ENCODE data around the gene PLEKHJ1. TPM values are rescaled to one million over a fixed set of nuclear protein-coding genes. Genes with fewer than 3 reads are reported as not detected.
A peak's percentile ranks its signal among the peaks of the same experiment; 100 is the strongest.

The PLEKHJ1 gene
- total and polyA plus RNA-seq, 2 of the 13 experiments (the other 11 are each of a cell fraction or from before 2014, with no cell fraction given): 70.5 to 130 TPM

DNA sequence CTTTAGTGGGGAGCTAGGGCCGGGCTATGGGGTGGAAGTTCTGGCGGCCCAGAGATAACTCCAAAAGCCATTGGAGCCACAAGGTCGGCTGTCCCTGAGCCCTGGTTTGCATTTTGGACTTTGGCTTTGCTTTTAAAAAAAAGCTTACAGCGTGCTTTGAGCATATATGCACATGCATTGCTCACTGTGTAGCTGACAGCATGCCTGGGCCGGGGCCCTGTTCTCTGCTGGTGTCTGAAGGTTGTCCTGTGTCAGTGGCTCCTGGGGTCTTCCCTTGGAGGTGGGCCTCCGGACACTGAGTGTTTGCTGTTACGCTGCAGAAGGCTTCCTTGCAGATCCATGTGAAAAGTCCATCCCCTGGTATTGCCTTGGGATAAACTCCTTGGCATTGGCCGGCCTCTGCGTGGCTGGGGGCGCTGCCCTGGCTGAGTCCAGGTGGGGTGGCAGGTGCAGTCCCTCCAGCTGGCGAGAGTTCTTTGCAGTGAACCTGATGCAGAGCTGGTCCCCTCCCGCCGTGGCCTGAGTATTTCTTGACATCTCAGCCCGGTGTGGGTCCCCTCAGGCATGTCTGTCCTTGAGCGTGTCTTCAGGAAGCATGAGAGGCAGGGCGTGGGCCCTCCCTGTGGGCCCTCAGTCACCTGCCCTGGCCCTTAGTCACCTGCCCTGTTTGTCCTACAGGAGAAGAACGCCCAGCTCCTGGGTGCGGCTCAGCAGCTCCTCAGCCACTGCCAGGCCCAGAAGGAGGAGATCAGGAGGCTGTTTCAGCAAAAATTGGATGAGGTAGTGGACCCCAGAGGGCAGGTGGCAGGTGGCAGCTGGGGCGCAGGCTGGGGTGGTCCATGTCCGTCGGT is 23.0 kb downstream of the PLEKHJ1 start (continued):
- TF ChIP-seq MNT (IDR thresholded peaks at IDR 0.05): peak; percentile 46
- peak; percentile 94 for TF ChIP-seq SALL1 (CRISPR knock-in tag; IDR thresholded peaks at IDR 0.05)
- TF ChIP-seq THRA (CRISPR knock-in tag; IDR thresholded peaks at IDR 0.05; ENCODE audit: borderline replicate concordance): peak; percentile 84
- 0 out of 2 replicates have a peak, but pooled peaks have one; percentile 47 for TF ChIP-seq CERS6 (CRISPR knock-in tag; IDR thresholded peaks at IDR 0.05)
- no peak for TF ChIP-seq CEBPZ (IDR thresholded peaks at IDR 0.05; ENCODE audit: low read length)
- no peak for TF ChIP-seq RBM39 (IDR thresholded peaks at IDR 0.05; ENCODE audit: low read depth, low read length, poor library complexity, severe bottlenecking)
- TF ChIP-seq, protein P1, sequence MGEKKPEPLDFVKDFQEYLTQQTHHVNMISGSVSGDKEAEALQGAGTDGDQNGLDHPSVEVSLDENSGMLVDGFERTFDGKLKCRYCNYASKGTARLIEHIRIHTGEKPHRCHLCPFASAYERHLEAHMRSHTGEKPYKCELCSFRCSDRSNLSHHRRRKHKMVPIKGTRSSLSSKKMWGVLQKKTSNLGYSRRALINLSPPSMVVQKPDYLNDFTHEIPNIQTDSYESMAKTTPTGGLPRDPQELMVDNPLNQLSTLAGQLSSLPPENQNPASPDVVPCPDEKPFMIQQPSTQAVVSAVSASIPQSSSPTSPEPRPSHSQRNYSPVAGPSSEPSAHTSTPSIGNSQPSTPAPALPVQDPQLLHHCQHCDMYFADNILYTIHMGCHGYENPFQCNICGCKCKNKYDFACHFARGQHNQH (CRISPR knock-in tag; IDR thresholded peaks at IDR 0.05): peak; percentile 89
- no peak for TF ChIP-seq SIN3B (IDR thresholded peaks at IDR 0.05; ENCODE audit: low read length)
- TF ChIP-seq, protein P2, sequence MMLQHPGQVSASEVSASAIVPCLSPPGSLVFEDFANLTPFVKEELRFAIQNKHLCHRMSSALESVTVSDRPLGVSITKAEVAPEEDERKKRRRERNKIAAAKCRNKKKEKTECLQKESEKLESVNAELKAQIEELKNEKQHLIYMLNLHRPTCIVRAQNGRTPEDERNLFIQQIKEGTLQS (CRISPR knock-in tag; IDR thresholded peaks at IDR 0.05): no peak
- TF ChIP-seq ZNF33B (CRISPR knock-in tag; IDR thresholded peaks at IDR 0.05): peak; percentile 80; the same call in 1 of the 2 replicates
- TF ChIP-seq, protein P3, sequence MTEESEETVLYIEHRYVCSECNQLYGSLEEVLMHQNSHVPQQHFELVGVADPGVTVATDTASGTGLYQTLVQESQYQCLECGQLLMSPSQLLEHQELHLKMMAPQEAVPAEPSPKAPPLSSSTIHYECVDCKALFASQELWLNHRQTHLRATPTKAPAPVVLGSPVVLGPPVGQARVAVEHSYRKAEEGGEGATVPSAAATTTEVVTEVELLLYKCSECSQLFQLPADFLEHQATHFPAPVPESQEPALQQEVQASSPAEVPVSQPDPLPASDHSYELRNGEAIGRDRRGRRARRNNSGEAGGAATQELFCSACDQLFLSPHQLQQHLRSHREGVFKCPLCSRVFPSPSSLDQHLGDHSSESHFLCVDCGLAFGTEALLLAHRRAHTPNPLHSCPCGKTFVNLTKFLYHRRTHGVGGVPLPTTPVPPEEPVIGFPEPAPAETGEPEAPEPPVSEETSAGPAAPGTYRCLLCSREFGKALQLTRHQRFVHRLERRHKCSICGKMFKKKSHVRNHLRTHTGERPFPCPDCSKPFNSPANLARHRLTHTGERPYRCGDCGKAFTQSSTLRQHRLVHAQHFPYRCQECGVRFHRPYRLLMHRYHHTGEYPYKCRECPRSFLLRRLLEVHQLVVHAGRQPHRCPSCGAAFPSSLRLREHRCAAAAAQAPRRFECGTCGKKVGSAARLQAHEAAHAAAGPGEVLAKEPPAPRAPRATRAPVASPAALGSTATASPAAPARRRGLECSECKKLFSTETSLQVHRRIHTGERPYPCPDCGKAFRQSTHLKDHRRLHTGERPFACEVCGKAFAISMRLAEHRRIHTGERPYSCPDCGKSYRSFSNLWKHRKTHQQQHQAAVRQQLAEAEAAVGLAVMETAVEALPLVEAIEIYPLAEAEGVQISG (CRISPR knock-in tag; IDR thresholded peaks at IDR 0.05): peak; percentile 74
- TF ChIP-seq ARNT (IDR thresholded peaks at IDR 0.05): no peak
